HL-60/S4 (cell line): ENCODE results near the gene KRTAP9-7.

ENCODE experiments used
- in situ Hi-C: fragments of 300-500 bp; cut with MboI; formaldehyde crosslinking; loops from 2 replicates; pipeline ENCODE4 v1.14.3; 2022; ENCODE audit warnings: low sequenced_read_pairs

The KRTAP9-7 gene

DNA sequence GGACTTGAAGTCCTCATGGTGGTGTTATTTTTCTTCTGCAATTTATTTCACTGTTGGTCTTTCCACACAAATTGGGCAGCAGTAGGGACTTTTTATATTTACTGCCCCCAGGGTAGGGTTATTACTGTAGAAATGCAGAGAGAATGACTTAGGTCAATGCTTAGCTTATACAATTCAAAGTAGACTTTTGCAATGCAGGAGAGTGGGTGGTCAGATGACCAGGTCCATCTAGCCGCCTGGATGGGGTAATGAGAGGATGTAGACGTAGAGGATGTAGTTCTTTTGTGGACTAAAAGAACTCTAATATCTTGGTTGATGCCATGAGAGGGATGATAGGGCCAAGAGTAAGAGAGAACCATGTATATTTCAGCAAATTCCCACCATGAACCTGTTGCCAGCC lies 42.7 kb downstream of the KRTAP9-7 start:
- in situ Hi-C loops = no loop called here

DNA sequence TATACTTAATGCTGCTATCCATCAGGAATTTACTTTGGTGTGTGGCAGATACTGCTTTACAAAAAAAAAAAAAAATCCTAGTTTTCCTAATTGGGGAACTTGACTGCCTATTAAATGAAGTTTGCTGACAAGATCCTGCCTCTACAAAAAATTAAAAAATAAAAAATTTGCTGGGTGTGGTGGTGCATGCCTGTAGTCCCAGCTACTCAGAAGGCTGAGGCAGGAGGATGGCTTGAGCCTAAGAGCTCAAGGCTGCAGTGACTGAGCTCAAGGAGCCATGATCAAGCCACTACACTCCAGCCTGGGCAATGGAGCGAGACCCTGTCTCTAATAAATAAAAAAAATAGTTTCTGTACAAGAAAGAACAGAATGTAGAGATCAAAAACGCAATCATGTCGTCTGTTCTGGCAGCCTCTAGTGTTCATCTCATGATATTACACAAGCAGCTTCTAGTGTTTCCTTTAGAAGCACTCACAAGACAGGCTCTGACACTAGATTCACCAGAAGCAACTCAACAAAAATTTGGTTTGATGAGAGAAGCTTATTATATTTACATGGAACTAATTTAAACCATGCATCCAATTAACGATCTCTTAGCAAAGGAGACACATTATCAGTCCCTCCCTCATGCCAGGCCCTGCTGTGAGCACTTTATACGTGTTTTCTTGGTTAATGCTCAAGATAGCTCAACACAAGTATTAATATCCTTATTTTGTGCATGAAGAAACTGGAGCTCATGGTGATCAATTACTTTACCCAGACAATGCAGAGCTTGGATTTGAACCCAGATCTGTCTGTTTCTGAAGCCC lies 46.8 kb downstream of the KRTAP9-7 start:
- in situ Hi-C loops = no loop called here

DNA sequence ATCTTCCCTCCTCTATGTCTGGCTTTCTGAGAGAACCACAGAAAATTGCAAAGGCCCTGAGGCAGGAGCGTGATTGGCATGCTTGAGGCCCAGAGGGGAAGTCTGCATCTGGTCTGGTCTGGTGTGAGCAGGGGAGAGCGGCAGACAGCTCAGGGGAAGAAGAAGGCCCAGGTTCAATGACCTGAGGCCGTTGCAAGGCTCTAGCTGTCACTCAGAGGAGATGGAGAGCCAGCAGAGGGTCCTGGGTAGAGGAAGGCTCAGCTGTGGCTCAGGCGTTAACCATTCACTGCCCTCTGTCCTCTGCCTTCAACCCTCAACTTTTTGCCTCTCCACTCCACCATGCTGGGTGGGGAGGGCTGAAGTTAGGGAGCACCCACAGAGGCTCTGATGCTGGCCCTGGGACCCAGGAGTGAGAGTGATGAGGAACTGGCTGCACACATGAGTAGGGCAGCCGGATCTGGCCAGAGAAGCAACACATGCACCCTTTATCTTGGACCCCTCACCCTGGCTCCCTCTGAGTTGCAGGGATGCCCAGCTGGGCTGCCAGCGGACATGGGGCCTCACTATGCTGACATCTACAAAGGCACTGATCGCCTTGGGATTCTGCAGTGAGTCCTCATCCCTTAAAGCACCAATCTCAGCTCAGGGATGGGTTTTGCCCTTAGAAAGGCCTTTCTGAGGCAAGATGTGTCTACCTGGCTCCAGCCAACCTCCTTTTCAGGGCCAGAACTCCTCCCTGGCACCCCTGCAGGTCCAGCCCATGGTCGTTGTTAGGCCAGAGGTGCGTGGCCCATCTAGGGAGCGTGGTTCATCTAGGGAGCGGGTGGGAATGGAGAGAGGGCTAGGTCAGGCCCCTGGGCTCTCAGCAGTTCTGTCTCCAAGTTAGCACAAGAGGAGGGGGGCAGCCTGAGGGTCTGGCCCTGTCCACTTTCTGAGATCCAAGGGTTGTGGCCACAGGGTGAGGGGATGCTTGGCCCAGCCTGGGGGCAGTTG lies 47.7 kb downstream of the KRTAP9-7 start:
- in situ Hi-C loops = no loop called here

DNA sequence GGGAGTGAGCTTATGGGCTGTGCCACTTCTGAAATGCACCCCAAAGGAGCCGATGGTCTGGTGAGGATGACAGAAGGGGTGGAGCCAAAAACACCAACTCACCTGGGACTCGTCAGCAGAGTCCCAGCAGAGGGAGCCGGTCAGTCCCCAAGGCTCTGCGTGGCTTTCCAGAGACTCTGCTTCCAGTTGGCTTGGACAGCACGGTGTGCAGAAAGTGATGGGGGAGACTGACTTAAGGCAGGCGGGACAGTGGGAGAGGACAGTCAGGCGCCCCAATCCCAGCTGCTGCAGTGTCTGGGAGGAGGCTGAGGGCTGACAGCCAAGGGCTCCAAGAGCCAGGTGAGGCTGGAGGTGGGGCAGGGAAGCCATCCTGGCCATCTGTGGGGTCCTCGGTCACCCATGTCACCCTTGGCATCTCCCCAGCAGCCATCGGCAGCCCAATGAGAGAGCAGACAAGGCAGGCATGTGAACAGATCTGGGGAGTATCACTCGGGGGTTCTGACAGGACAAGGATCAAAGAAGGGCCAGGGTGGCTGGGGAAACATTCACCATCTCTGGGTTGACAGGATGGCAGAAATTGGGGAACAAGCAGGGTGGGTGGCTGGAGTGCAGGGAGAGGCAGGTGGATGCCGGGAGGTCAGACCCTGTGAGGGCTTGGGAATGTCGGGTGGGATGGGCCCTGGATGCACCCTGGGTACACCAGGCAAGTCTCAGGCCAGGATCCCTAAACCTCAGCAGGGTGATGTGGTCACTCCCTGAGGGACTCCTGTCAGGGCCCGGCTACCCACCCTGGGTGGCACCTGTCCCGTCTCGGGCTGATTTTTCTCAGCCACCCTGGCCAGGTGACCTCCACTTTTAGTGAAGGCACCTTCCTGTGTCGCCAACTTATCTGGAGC lies 48.9 kb downstream of the KRTAP9-7 start:
- in situ Hi-C loops = no loop called here

DNA sequence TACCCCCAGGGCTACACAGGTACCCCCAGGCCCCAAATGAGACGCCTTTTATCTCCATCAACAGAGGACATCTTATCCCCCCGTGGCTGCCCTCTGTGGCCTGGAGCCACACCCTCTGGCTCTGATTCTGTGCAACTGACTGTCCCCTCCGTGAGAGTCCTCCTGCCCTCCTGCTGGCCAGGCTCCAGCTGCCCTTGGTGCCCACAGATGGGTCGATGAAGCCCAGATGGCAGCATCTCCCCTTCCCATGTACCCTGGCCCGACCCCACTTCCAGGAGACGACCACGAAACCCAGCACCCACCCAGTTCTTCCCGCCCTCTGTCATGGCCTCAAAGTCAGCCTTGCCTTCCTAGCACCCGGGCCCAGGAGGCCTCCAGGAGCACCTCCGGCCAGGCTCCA lies 49.6 kb downstream of the KRTAP9-7 start:
- in situ Hi-C loops = no loop called here

DNA sequence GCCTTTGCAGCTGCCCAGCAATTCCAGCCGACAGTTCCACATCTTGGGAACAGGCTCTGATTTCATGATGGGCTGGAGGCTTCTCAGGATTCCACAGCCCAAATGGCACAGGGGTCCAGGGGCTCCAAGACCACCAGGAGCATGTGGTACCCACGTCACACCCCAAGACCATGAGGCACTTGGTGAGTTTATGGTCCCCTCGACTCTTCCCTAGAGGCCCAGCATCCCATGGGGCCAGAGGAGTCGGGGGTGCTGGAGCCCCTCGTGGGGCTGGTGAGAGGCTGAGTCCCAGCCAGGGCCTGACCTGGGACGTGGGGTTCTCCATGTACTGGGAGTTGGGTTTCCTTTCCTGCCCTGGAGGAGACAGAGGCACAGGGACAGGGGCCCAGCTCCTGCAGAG lies 50.1 kb downstream of the KRTAP9-7 start:
- in situ Hi-C loops = no loop called here
